ENCODE results near the gene MCRIP2. TPM values are rescaled to one million over a fixed set of nuclear protein-coding genes. Genes with fewer than 3 reads are reported as not detected.

MCRIP2 gene
- total RNA-seq, 1 experiment from 2014 or later, result 44.9 TPM

GRCh38 chr16:647173-647902 lies 5.7 kb downstream of the MCRIP2 start:
- no peak for DNase-seq (ENCODE audit: low read depth)

DNA sequence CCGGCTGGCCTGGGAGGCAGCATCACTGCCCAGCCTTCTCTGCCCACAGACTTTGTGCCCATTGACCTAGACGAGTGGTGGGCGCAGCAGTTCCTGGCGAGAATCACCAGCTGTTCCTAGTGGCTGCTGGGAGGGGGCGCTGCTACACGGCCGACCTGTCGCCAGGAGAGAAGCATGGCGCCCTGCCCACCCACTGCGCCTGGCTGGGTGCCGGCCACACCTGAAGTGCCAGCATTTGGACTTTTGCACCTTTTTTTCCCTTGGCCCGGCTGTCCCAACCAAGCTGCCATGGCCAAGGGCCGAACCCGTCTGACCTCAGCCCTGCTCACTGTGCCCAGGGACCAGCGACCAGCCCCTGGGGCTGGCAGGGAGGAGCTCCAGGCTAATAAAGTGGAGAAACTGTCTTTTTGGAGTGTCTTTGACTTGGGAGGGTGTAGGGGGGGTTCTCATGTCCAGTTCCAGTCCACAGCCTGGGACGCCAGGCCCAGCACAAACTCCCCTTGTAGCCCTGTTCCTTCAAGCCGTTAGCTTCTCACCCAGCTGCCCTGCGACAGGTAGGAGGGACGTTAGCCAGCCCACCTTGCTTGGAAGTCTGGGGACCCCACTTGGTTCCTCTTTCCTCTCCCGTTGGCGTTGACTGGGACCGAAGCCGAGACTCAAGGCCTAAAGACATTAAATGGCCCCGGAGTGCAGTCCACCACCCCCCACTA lies 6.6 kb downstream of the MCRIP2 start:
- peak; percentile 54 for DNase-seq (ENCODE audit: low read depth)

DNA sequence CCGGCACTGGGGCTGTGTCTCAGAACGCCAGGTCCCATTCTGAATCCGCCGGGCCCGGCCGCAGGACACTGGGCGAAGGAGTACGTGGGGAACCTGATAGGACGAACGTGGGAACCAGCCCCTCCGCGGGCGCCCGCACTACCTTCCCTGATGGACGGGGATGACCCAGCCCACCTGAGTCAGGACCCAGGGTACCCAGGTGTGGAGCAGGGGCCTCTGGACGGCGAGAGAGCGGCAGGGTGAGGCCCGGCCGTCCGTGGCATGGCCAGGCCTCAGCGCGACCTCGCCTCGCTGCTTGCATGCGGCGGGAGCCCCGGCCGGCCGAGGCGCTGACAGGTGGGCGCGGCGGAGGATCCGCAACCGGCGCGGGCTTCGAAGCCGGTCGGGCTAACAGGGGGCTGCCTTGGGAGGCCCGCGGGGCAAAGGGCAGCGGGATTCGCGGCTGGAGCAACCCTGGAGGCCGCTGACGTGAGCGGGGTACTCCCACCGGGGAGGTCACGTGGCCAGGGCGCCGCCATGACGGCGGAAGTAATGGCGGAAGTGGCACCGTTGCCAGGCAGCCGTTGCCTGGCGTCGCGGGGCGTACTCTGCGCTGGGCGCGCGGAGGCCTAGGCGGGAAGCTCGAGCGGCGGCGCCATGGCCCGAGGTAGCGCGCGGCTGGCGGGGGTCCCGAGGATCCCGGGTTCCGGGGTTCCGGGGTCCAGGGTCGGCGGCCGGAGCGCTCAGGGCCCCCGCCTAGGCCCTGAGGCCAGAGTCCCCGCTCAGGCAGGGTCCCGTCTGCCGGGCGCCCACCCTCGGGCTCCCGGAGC lies 7.4 kb downstream of the MCRIP2 start, which contains the start of gene WDR90:
TSS of gene WDR90 (plus strand) at position 585 of the 809 bp plus-strand sequence. CDS start at position 637, 52 bp downstream.
- peak; percentile 88 for DNase-seq (ENCODE audit: low read depth)

- DNase-seq (ENCODE audit: low read depth), result no peak
Measured at GRCh38 chr16:649631-650030, 8.0 kb downstream of the MCRIP2 start.

DNA sequence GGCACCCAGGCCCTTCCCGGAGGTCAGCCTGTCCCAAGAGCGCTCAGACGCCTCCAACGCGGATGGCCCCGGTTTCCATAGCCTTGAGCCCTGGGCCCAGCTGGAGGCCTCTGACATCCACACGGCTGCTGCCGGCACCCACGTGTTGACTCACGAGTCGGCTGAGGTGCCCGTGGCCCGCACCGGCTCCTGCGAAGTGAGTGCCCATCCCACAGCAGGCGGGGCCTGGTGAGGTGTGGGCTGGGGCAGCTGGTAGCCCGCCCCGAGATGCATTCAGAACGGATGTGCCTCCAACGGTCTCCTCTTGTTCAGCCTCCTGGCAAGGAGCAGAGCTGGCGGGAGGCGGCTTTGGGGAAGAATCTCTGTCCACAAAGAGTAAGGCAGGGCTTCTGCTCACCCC lies 10.2 kb downstream of the MCRIP2 start:
- DNase-seq (ENCODE audit: low read depth), result no peak

DNA sequence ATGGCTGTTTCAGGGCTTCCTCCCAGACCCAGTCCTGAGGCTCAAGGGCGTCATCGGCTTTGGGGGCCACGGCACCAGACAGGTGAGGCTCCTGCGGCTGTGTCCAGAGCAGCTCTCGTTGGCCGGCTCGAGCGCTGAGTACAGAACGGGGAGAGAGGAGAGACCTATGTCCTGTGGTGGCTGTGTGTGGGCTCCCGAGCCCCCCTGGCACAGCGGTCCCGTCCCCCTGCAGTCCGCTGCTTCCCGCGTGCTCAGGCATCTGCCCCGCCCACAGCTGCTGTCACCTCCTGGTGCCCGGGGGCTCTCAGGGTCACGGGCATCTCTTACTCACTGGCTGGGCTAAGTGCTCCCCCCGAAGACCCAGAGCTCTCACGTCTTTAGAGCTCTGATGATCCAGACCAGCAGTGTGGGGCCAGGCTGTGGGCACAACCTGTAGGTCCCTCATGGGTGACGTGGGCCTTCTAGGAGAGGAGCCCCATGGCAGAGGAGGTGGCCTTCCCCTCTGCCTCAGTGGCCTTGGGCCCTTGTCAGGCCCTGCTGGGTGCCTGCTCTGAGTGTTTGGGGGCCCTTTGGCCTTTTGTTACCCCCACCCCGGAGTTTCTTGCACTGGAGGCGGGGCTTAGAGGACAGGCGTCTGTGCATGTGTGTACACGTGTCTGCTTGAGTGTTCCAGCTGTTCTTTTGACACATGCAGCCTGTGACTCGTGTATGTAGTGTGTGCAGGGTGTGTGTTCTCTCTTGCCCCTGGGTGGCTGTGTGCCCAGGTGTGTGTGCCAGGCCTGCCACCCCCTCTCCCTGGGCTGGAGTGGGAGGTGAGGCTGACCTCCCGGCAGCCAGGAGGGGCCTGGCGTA lies 11.1 kb downstream of the MCRIP2 start:
- DNase-seq (ENCODE audit: low read depth), result no peak

GRCh38 chr16:654034-654433 lies 12.4 kb downstream of the MCRIP2 start:
- DNase-seq (ENCODE audit: low read depth), result no peak

DNA sequence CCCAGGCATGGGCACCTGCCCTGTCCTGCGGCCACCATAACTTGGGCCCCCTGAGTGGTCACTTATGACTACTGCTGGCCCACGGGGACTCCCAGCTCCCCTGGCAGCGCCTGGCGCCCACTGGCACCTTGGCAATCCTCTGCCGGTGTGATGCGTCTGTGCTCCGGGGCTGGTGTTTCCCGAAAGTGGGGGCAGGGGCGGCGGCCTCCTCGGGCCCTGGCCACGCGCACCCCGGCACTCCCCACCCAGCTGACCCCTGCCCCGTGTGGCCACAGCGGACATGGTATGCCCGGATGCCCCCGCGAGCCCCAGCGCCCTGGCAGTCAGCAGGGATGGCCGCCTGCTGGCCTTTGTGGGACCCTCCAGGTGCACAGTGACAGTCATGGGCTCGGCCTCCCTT lies 15.9 kb downstream of the MCRIP2 start:
- no peak for DNase-seq (ENCODE audit: low read depth)

GRCh38 chr16:658679-659571 lies 17.3 kb downstream of the MCRIP2 start:
- no peak for DNase-seq (ENCODE audit: low read depth)

- DNase-seq (ENCODE audit: low read depth), result no peak
Measured at GRCh38 chr16:659618-660017, 18.0 kb downstream of the MCRIP2 start.

DNA sequence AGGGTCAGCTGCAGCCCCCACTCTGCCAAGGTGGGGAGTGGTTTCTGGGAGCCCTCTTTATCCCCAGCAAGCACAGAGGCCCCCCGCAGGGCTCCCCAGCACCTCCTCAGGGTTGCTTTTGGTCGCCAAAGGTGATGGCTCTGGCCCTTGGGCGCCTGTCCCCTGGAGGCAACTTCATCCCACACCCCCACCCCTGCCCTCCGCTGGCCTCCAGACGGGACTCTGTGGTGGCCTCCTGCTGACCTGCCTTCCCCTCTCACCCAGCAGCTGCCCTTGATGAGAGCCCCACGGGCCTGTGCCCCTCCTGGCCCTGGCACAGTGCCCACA lies 18.5 kb downstream of the MCRIP2 start:
- DNase-seq (ENCODE audit: low read depth), result no peak

DNA sequence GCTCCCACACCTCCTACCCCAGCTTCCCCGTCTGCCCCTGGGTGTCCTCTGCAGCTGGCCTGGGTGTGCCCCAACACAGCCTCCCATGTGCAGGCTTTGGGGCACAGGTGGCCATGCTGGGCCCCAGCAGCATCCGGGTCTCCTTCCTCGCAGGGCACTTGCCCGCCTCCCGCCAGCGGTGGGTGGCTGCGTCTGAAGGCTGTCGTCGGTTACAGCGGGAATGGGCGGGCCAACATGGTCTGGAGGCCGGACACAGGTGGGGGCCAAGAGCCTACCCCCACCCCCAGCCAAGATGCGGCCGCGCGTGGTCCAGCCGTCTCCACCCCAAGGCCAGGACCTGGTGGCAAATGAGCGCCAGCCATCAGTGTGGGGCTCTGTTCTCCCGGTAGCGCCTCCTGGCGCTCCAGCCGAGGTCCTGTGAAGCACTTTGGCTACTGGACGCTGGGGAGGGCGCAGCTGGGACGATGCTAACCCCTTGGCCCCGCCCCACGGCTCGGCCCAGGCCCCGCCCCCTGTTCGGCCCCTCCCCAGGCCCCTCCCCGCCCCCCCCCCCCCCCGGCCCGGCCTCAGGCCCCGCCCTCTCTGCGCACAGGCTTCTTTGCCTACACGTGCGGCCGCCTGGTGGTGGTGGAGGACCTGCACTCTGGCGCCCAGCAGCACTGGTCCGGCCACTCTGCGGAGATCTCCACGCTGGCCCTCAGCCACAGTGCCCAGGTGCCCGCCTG lies 19.0 kb downstream of the MCRIP2 start:
- no peak for DNase-seq (ENCODE audit: low read depth)

DNA sequence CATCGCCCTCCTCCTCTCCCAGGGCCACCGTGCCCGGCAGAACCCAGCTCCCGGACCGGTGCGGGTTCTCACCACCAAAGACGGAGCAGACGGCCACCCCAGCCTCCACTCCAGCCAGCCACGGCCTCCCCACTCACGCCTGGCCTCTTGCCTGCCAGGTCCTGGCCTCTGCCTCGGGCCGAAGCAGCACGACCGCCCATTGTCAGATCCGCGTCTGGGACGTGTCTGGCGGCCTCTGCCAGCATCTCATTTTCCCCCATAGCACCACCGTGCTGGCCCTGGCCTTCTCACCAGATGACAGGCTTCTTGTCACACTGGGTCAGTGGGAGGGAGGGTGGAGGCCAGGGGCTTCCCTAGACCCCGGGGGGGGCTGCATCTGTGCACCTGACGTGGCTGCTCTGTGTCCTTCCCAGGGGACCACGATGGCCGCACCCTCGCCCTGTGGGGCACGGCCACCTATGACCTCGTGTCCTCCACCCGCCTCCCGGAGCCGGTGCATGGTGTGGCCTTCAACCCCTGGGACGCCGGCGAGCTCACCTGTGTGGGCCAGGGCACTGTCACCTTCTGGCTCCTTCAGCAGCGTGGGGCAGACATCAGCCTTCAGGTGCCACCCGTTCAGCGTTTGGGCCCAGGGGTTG lies 19.7 kb downstream of the MCRIP2 start:
- no peak for DNase-seq (ENCODE audit: low read depth)

DNA sequence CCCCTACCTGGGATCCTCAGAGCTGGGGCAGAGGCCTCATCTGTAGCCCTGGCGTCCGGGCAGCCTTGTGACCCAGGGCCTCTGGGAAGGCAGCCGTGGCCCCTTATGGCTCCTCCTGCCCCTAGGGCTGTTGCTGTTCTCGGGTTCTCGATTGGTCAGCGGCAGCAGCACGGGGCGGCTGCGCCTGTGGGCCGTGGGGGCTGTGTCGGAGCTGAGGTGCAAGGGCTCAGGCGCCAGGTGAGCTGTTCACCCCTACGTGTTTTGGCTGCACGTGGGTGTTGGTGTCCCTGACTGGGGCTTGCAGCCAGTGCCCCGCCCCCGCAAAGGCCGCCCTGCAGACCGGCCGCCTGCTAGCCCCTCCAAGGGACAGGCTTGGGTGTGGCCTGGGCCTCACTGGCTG lies 20.5 kb downstream of the MCRIP2 start:
- DNase-seq (ENCODE audit: low read depth), result no peak

GRCh38 chr16:662597-662996 lies 21.0 kb downstream of the MCRIP2 start:
- DNase-seq (ENCODE audit: low read depth), result no peak

DNA sequence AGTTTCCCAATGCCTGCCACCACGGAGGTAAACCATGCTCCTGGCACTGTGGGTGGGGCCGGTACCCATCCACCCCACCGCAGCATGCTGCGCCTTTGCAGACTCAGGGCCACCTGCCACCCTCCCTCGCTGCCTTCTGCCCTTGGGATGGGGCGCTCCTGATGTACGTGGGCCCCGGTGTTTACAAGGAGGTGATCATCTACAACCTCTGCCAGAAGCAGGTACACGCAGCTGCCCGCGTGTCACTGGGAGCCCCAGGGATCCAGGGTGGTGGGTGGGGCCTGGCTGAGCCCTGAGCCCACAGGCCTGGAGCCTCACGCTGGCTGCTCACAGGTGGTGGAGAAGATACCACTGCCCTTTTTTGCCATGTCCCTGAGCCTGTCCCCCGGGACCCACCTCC lies 24.9 kb downstream of the MCRIP2 start:
- no peak for DNase-seq (ENCODE audit: low read depth)

DNA sequence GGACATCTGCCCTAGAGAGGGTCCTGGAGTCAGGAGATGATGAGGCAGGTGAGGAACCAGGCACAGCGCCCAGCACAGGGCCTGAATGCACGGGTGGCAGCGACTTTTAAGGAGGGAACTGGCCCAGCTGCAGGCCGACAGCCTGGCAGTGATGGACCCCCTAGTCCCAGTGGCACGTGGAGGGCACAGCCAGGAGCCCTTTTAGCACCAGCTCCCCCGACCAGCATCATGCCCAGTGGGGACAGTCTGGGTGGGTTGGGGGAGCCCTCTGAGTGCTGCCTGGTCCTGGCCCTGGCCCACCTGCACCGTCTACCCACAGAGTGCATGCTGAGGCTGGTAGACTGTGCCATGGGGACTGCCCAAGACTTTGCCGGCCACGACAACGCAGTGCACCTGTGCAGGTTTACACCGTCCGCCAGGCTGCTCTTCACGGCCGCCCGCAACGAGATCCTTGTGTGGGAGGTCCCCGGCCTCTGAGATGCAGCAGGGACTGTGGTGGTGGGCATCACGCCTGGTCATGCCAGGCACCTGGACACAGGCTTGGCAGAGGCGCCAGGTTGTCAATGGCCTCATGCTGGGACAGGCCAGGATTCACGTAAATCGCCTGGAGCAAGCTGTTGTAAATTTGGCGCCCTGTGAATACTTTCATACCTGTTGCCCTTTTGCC lies 25.6 kb downstream of the MCRIP2 start:
- no peak for DNase-seq (ENCODE audit: low read depth)

DNA sequence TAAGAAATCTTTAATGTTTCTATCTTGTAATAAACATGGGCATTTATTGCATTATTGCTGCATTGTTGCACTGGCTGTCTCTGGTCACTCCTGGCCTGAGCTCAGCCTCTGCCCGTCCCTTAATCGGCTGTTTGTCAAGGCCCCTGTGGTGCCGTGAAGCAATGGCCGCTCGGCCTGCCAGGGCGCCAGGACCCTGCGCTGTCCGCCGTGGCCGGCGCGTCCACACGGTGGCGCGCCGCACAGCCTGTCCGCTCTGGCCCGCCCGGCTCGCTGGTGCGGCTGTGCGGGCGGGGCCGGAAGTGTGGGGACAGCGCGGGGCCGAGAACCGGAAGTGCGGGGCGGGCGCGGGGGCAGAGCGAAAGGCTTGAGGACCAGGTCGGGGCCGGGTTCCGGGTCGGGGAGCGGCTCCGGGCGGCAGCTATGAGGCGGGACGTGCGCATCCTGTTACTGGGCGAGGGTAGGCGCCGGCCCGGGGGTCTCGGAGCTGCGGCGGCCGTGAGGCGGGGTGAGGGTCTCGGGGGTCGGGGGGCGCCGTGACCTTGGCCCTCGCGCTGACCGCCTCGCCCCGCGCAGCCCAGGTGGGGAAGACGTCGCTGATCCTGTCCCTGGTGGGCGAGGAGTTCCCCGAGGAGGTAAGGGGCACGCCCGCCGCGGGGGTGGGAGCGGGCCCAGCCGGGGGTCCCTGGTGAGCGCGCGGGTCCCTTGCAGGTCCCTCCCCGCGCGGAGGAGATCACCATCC lies 26.3 kb downstream of the MCRIP2 start, which contains the start of gene RHOT2:
TSS of gene RHOT2 (plus strand) at position 353 of the 739 bp plus-strand sequence. CDS start at position 421, 68 bp downstream.
- DNase-seq (ENCODE audit: low read depth), result peak; percentile 81
